HepG2 (cell line): ENCODE results near the gene FUOM.

Experiments used
- CTCF ChIP-seq: sonication (generic); formaldehyde crosslinking; IDR thresholded peaks from 2 replicates; pipeline ENCODE4 v1.5.0; 2020; ENCODE audit warnings: mild to moderate bottlenecking, missing genetic modification reagents, moderate library complexity
- ESRRA ChIP-seq: sonication (generic); formaldehyde crosslinking; IDR thresholded peaks from 2 replicates; pipeline ENCODE4 v1.5.1; 2020; ENCODE audit warnings: mild to moderate bottlenecking, low read depth, missing genetic modification reagents
- GABPB1 ChIP-seq: IDR thresholded peaks from 2 replicates; pipeline ENCODE4 v1.6.1; 2016; ENCODE audit warnings: mild to moderate bottlenecking, missing genetic modification reagents, moderate library complexity, missing compliant biosample characterization
- HMG20A ChIP-seq: IDR thresholded peaks from 2 replicates; pipeline ENCODE4 v1.6.1; 2016; ENCODE audit warnings: borderline replicate concordance
- NFIC ChIP-seq: IDR thresholded peaks from 2 replicates; pipeline ENCODE4 v1.6.1; 2012; ENCODE audit warnings: mild to moderate bottlenecking, low read length, inconsistent platforms
- PATZ1 ChIP-seq: sonication (generic); formaldehyde crosslinking; IDR thresholded peaks from 2 replicates; pipeline ENCODE4 v1.4.0; 2020; ENCODE audit warnings: missing genetic modification reagents
- PHF5A ChIP-seq: IDR thresholded peaks from one replicate; pipeline ENCODE4 v1.6.1; 2018; ENCODE audit warnings: low read depth, missing genetic modification reagents; ENCODE audit not compliant: unreplicated experiment
- POLR2AphosphoS5 ChIP-seq: IDR thresholded peaks from 2 replicates; pipeline ENCODE4 v1.6.1; 2012; ENCODE audit warnings: low read depth, low read length
- REXO4 ChIP-seq: sonication (generic); formaldehyde crosslinking; IDR thresholded peaks from 2 replicates; pipeline ENCODE4 v1.8.0; 2022; ENCODE audit warnings: missing genetic modification reagents, mild to moderate bottlenecking, borderline replicate concordance
- SAFB2 ChIP-seq: sonication (generic); formaldehyde crosslinking; IDR thresholded peaks from 2 replicates; pipeline ENCODE4 v1.5.1; 2020; ENCODE audit warnings: missing genetic modification reagents, low read depth, mild to moderate bottlenecking, borderline replicate concordance
- USF2 ChIP-seq, 2 experiments: sonication (generic) in 1 of 2; formaldehyde crosslinking in 1 of 2; IDR thresholded peaks; 2 replicates each; pipeline versions ENCODE4 v1.5.1 to v1.6.1; 2011 to 2020; ENCODE audit warnings: borderline replicate concordance in 1 of 2, low read depth in 1 of 2, low read length in 1 of 2, mild to moderate bottlenecking in 1 of 2, missing genetic modification reagents in 1 of 2, moderate library complexity in 1 of 2
- ZNF354B ChIP-seq: sonication (generic); formaldehyde crosslinking; IDR thresholded peaks from 2 replicates; pipeline ENCODE4 v1.8.0; 2022; ENCODE audit warnings: mild to moderate bottlenecking, missing genetic modification reagents
- ZNF550 ChIP-seq: sonication (generic); formaldehyde crosslinking; IDR thresholded peaks from 2 replicates; pipeline ENCODE4 v1.4.0; 2020; ENCODE audit warnings: mild to moderate bottlenecking, missing genetic modification reagents, borderline replicate concordance
- ZNF558 ChIP-seq: sonication (generic); formaldehyde crosslinking; IDR thresholded peaks from 2 replicates; pipeline ENCODE4 v1.9.0; 2022; ENCODE audit warnings: mild to moderate bottlenecking, missing genetic modification reagents, borderline replicate concordance

GRCh38 chr10:133316732-133317131, 41.1 kb downstream of the FUOM start:
- no peak for TF ChIP-seq HMG20A
- no peak for TF ChIP-seq CTCF (CRISPR knock-in tag)
- TF ChIP-seq NFIC = no peak
- TF ChIP-seq REXO4 (CRISPR knock-in tag) = no peak
- no peak for TF ChIP-seq PATZ1 (CRISPR knock-in tag)
- no peak for TF ChIP-seq GABPB1
- TF ChIP-seq ZNF354B (CRISPR knock-in tag) = no peak
- no peak for TF ChIP-seq ZNF558
- TF ChIP-seq ZNF550 = no peak
- no peak for TF ChIP-seq ESRRA (CRISPR knock-in tag)
- TF ChIP-seq PHF5A (CRISPR knock-in tag) = no peak
- no peak for TF ChIP-seq USF2 (IDR thresholded peaks at IDR 0.05; ENCODE audit: low read depth, low read length)
- TF ChIP-seq USF2 (CRISPR knock-in tag; IDR thresholded peaks at IDR 0.05; ENCODE audit: borderline replicate concordance) = no peak
- no peak for TF ChIP-seq POLR2AphosphoS5
- no peak for TF ChIP-seq SAFB2 (CRISPR knock-in tag)
